Common myeloid progenitor, CD34-positive (primary cell): Measurements from ENCODE around the gene UMPS.

Experiments used
- CTCF ChIA-PET: fragments of 350-600 bp; sonication (Branson Sonifier 250); formaldehyde crosslinking; loops from one replicate; lab custom pipeline; 2021; ENCODE audit warnings: antibody characterized with exemption; lab: Charles Lee
- POLR2A ChIA-PET: fragments of 350-600 bp; sonication (Branson Sonifier 250); formaldehyde crosslinking; loops from one replicate; lab custom pipeline; 2021; ENCODE audit warnings: antibody characterized with exemption; lab: Charles Lee
- DNase-seq, 3 donors: peaks; one replicate each; pipeline versions ENCODE4 v3.0.0 to v3.0.0-alpha.2; 2013
- H3K27ac ChIP-seq, 2 experiments: 1 replicate in 1 of 2; 2 replicates in 1 of 2; pipeline ENCODE4 v1.7.0; 2013; ENCODE audit warnings: inconsistent platforms in 2 of 2, low read length in 2 of 2, mild to moderate bottlenecking in 2 of 2, low read depth in 1 of 2, moderate library complexity in 1 of 2; ENCODE audit not compliant: severe bottlenecking in 2 of 2, insufficient read depth in 1 of 2, poor library complexity in 1 of 2
- H3K27me3 ChIP-seq, 5 experiments: replicated peaks in 2 of 5; 1 replicate in 3 of 5; 2 replicates in 2 of 5; pipeline versions ENCODE4 v1.6.1 to v1.7.0; 2013; ENCODE audit warnings: low read length in 4 of 5, mild to moderate bottlenecking in 2 of 5, moderate library complexity in 2 of 5, inconsistent platforms in 1 of 5; ENCODE audit not compliant: insufficient read depth in 5 of 5, control insufficient read depth in 4 of 5
- H3K36me3 ChIP-seq, 4 experiments: 1 replicate in 2 of 4; 2 replicates in 2 of 4; pipeline versions ENCODE4 v1.6.1 to v1.7.0; 2013; ENCODE audit warnings: low read length in 3 of 4, control low read depth in 1 of 4, mild to moderate bottlenecking in 1 of 4; ENCODE audit not compliant: control insufficient read depth in 4 of 4, insufficient read depth in 4 of 4
- H3K4me1 ChIP-seq, 4 experiments: 1 replicate in 3 of 4; 2 replicates in 1 of 4; pipeline versions ENCODE4 v1.6.1 to v1.7.1; 2013; ENCODE audit warnings: low read length in 3 of 4, mild to moderate bottlenecking in 3 of 4, control low read depth in 1 of 4, inconsistent platforms in 1 of 4, moderate library complexity in 1 of 4; ENCODE audit not compliant: control insufficient read depth in 4 of 4, insufficient read depth in 4 of 4; ENCODE audit errors: control extremely low read depth in 1 of 4
- H3K4me3 ChIP-seq, 7 experiments: 1 replicate in 4 of 7; 2 replicates in 3 of 7; pipeline versions ENCODE4 v1.5.1 to v1.7.0; 2013; ENCODE audit warnings: mild to moderate bottlenecking in 7 of 7, low read length in 6 of 7, moderate library complexity in 6 of 7, inconsistent platforms in 2 of 7, low read depth in 2 of 7, control low read depth in 1 of 7; ENCODE audit not compliant: insufficient read depth in 4 of 7, control insufficient read depth in 1 of 7; ENCODE audit errors: extremely low read depth in 1 of 7
- H3K9me3 ChIP-seq, 5 experiments: 1 replicate in 4 of 5; 2 replicates in 1 of 5; pipeline versions ENCODE4 v1.6.1 to v1.7.1; 2013; ENCODE audit warnings: low read length in 4 of 5, mild to moderate bottlenecking in 2 of 5, inconsistent platforms in 1 of 5, low read depth in 1 of 5, moderate library complexity in 1 of 5; ENCODE audit not compliant: control insufficient read depth in 4 of 5, insufficient read depth in 2 of 5; ENCODE audit errors: control extremely low read depth in 1 of 5
- WGBS: methylation state at CpG from one replicate; pipeline ENCODE4 v1.1.5; 2013; ENCODE audit not compliant: insufficient coverage; 5-methylcytosine and 5-hydroxymethylcytosine counted together

UMPS gene

GRCh38 chr3:124792341-124793040, 62.2 kb downstream of the UMPS start:
- 97% methylated on average over 7 of the region's 7 CpGs for WGBS
- Histone ChIP-seq H3K27ac (no peak overlapping the region), H3K36me3 (no peaks in the 10 kb centered on the region), H3K4me1 (peaks cover 0 to 16% (median 15%) of the 10 kb centered on the region in 4 experiments), H3K27me3 (no peaks in the 10 kb centered on the region), H3K4me3 (no peak overlapping the region), H3K9me3 (no peaks in the 10 kb centered on the region)
- no peak for DNase-seq
- ChIA-PET POLR2A (interaction anchor here (0.6 kb wide), 1 partner anchor 21 kb away, joined by 3 read pairs; no protein-coding TSS in a partner anchor), CTCF (interaction anchor here (1.2 to 2.2 kb wide), 3 partner anchors 15 to 109 kb away, joined by 3 to 6 read pairs (median 5); no protein-coding TSS in a partner anchor)

- H3K4me1 ChIP-seq: peaks cover 0 to 16% (median 15%) of the 10 kb centered on the region in 4 experiments
- ChIA-PET CTCF (no interaction called here), POLR2A (interaction anchor here (0.6 kb wide), 1 partner anchor 21 kb away, joined by 3 read pairs; no protein-coding TSS in a partner anchor)
- DNase-seq: no peak
- H3K4me3 ChIP-seq: no peak overlapping the region
- no peaks in the 10 kb centered on the region for H3K9me3 ChIP-seq
- H3K27me3 ChIP-seq: no peaks in the 10 kb centered on the region
- H3K27ac ChIP-seq: no peak overlapping the region
- 93% methylated on average over 6 of the region's 6 CpGs for WGBS
- H3K36me3 ChIP-seq: no peaks in the 10 kb centered on the region
Measured at GRCh38 chr3:124793054-124793739, 62.9 kb downstream of the UMPS start.

GRCh38 chr3:124796477-124796876, 66.2 kb downstream of the UMPS start:
- H3K4me1 ChIP-seq: peaks cover 0 to 9% (median 8%) of the 10 kb centered on the region in 4 experiments
- no peak overlapping the region for H3K27ac ChIP-seq
- no peaks in the 10 kb centered on the region for H3K9me3 ChIP-seq
- H3K36me3 ChIP-seq: no peaks in the 10 kb centered on the region
- H3K27me3 ChIP-seq: no peaks in the 10 kb centered on the region
- no peak for DNase-seq
- POLR2A ChIA-PET: no interaction called here
- CTCF ChIA-PET: no interaction called here
- no peak overlapping the region for H3K4me3 ChIP-seq
- WGBS: 94% methylated on average over 19 of the region's 19 CpGs

- H3K27ac ChIP-seq: no peak overlapping the region
- POLR2A ChIA-PET: interaction anchor here (0.6 kb wide), 2 partner anchors 53 to 641 kb away, joined by 3 to 4 read pairs; no protein-coding TSS in a partner anchor
- H3K27me3 ChIP-seq: no peaks in the 10 kb centered on the region
- no peaks in the 10 kb centered on the region for H3K36me3 ChIP-seq
- H3K4me3 ChIP-seq: no peak overlapping the region
- WGBS: 100% methylated on average over 2 of the region's 4 CpGs
- H3K9me3 ChIP-seq: no peaks in the 10 kb centered on the region
- no peak for DNase-seq
- CTCF ChIA-PET: interaction anchor here (0.6 to 2.1 kb wide), 6 partner anchors 10 to 642 kb away, joined by 3 to 8 read pairs (median 4); no protein-coding TSS in a partner anchor
- H3K4me1 ChIP-seq: peaks cover 0 to 2% (median 0%) of the 10 kb centered on the region in 4 experiments
Measured at GRCh38 chr3:124797426-124797945, 67.2 kb downstream of the UMPS start.
